Renal cortex interstitium (tissue), 11 donors: ENCODE data around the gene ITPR3. TPM values are rescaled to one million over a fixed set of nuclear protein-coding genes. Genes with fewer than 3 reads are reported as not detected.

Experiments
- DNase-seq, 11 donors: peaks; one replicate each; pipeline ENCODE4 v3.0.0-alpha.2; 2013; ENCODE audit warnings: low read depth in 9 of 11, low spot score in 4 of 11; ENCODE audit errors: extremely low read depth in 1 of 11
- polyA plus RNA-seq, 3 donors: library from polyadenylated mRNA; unstranded; fragments of 120-200 nt; gene quantifications; one replicate each; pipeline ENCODE4 v1.2.1, GENCODE V29; 2013; ENCODE audit not compliant: insufficient read length in 3 of 3

The ITPR3 gene
- polyA plus RNA-seq, 3 donors, result 7.2 to 12.4 (median 8.6) TPM

GRCh38 chr6:33705955-33706725 lies 85.0 kb downstream of the ITPR3 start:
- DNase-seq, result no peak

DNA sequence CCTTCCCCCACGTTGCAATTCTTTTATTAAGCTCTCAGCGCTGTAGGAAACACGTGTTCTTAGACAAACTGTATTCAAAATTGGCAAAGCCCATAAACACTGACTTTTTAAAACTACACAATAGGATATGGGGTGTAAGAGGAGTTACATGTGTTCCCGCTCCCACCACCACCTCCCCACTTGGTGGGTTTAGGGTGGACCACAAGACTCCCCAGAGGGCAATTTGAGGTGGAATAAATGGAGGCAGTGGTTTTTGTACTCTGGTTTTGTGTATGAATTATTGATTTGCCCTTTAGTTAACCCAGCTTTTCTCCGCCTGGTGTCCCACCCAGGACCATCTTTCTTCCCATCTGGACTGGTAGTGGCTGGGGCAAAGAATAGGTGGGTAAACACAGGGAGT lies 86.6 kb downstream of the ITPR3 start:
- no peak for DNase-seq

- no peak for DNase-seq
Measured at GRCh38 chr6:33708516-33709204, 87.5 kb downstream of the ITPR3 start.

DNA sequence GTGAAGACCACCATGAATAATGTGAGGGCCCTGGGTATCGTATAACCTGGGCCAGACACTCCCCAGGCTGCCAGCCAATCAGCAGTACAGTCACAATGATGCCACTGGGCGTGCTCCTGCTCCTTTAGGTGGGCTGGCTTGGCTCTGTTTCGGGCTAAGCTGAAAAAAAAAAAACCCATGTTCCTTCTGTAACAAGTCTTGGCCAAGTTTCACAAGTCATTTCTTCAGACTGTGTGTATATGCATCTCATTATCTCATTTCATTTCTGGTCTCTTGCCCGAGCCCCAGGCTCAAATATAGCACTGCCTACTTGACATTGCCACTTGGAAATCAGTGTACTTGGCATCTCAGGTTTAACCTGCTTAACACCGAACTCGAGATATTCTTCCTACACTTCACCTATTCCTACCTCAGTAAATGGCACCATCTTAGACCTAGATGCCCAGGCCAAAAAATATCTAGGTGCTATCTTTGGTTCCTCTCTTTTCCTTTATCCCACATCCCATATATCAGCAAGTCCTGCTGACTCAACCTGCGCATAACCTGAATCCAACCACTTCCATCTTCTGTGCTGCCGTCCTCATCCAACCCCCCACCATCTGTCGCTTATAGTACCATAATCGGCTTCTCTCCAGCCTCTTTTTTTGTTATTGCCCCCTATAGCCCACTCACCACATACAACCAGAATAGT lies 88.6 kb downstream of the ITPR3 start:
- DNase-seq, result no peak

- no peak for DNase-seq
Measured at GRCh38 chr6:33710296-33711121, 89.4 kb downstream of the ITPR3 start.

- DNase-seq, result peak; percentile 93 to 97 (median 96)
Measured at GRCh38 chr6:33711140-33712129, 90.3 kb downstream of the ITPR3 start, which contains the start of gene UQCC2. Gene UQCC2 (minus strand): TSS chr6:33711700. CDS start chr6:33711686, 14 bp downstream.

DNA sequence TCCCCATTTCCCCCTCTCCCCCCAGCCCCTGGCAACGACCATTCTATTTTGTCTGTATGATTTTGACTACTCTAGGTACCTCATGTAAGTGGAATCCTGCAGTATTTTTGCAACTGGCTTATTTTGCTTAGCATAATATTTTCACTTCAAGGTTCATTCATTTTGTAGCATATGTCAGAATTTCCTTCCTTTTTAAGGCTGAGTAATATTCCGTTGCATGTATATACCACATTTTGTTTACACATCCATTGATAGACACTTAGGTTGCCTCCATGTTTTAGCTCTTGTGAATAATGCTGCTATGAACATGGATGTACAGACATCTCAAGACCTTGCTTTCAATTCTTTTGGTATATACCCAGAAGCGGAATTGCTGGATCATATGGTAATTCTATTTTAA lies 91.8 kb downstream of the ITPR3 start:
- no peak for DNase-seq

- no peak for DNase-seq
Measured at GRCh38 chr6:33713786-33714185, 92.7 kb downstream of the ITPR3 start.

GRCh38 chr6:33714385-33715040 lies 93.4 kb downstream of the ITPR3 start:
- no peak for DNase-seq

GRCh38 chr6:33716379-33716778 lies 95.3 kb downstream of the ITPR3 start:
- no peak for DNase-seq

- no peak for DNase-seq
Measured at GRCh38 chr6:33716890-33717632, 95.9 kb downstream of the ITPR3 start.

- DNase-seq, result peak in 1 of 11 donors; percentile 29
Measured at GRCh38 chr6:33717934-33718455, 96.9 kb downstream of the ITPR3 start.

GRCh38 chr6:33718713-33719112 lies 97.6 kb downstream of the ITPR3 start:
- DNase-seq, result no peak

DNA sequence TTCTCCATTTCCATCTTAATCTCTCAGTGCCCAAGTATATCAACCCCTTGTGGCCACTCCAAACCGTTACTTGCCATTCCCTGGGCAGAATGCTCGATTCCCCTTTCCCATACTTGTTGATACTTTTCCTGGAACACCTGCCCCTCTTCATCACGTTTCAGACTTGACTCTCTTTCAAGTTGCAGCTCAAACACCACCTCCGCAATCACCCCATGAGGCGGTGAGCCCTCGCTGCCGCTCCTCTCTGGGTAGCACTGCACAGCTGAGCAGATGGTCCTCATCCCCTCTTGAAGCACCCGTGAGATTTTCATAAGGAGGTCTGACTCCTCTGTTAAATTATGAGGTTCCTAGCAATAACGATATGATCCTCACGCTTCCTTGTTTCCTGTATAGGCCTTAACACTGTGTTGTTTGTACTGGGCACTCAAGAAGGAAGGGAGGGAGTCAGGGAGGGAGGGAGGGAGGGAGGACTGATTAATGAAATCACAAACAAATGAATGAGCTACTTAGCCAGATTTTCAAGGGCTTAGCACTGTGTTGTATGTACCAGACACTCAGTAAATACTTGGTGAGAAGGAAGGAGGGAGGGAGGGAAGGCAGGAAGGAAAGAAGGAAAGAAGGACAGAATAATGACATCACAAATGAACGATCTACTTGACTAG lies 98.3 kb downstream of the ITPR3 start:
- no peak for DNase-seq

- no peak for DNase-seq
Measured at GRCh38 chr6:33720998-33721397, 99.9 kb downstream of the ITPR3 start.

- DNase-seq, result no peak
Measured at GRCh38 chr6:33721508-33721907, 100.4 kb downstream of the ITPR3 start.
